H4 (cell line): ENCODE data around the gene RBM4B. TPM values are rescaled to one million over a fixed set of nuclear protein-coding genes. Genes with fewer than 3 reads are reported as not detected.
"Not testable (repeated sequence)": the region's sequence is repeated elsewhere in the genome, so short reads cannot be mapped to it uniquely, and the experiment has no call there.

Experiments used
- DNase-seq: peaks from one replicate; pipeline ENCODE4 v3.0.0-alpha.2; 2015; ENCODE audit warnings: low spot score
- total RNA-seq: library from RNA; depleted of rRNA; stranded (reverse); fragments of >200 nt; shearing (Covaris generic); gene quantifications from 2 replicates; pipeline ENCODE4 v1.2.3, GENCODE V29; 2014; rRNA removed

RBM4B gene, protein sequence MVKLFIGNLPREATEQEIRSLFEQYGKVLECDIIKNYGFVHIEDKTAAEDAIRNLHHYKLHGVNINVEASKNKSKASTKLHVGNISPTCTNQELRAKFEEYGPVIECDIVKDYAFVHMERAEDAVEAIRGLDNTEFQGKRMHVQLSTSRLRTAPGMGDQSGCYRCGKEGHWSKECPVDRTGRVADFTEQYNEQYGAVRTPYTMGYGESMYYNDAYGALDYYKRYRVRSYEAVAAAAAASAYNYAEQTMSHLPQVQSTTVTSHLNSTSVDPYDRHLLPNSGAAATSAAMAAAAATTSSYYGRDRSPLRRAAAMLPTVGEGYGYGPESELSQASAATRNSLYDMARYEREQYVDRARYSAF
- 31.2 and 46.5 TPM in 2 replicates for total RNA-seq

DNA sequence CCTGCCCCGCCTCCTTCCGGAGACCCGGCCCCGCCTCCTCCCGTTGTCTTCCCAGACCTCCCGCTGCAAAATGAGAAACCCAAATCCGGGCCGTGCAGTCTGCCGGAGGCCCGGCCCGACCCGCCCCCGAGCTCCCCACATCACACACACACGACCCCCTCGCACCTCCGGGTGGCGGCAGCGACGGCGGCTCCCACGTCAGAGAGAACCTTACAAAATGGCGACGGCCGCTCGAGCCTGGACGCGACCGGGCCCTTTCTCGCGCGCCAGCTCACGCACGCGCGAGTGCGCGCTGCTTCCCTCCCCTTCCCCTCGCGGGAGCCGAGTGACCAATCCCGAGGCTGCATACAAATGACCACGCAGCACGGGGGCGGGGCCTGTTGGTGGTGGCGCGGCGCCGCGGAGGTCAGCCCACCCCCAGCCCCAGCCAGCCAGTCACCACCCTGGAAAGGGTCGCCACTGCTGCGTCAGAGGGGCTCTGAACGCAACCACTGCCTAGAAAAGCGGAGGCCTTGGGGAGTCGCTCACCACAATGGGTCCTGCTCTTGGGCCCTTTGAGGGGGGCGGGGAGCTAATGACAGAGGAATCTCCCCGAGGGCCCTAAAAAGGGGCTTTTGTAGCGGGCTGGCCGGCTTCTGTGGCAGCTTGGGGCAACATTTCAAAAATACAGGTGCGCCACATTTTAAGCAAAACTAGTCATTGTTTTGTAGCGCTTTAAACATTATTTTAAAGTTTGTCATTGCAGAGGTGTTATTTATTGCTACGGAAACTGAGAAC lies at the start of gene RBM4B:
Gene RBM4B (minus strand): TSS at position 289 of the 777 bp plus-strand sequence. CDS start 808 bp downstream, outside the sequence.
- peak; percentile 92 for DNase-seq

DNA sequence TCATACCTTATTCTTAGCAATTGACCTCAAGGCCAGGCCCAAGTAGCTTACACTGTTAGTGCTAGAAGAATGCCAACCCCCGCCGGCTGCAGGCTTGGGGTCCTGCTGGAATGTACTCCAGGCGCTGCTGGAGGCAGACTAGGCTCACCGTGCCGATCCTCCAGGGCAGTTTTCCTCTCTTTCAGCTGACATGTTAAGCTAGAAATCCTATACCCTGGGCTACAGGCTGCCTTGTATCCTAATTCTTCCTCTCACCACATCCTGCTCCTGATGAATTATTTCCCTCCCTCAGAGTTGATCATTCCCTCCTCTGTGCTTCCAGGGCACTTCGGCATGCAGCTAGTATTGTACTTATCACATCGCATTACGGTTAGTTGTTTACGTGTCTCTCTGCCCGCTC lies 48.0 kb upstream of the RBM4B start:
- peak; percentile 54 for DNase-seq

DNA sequence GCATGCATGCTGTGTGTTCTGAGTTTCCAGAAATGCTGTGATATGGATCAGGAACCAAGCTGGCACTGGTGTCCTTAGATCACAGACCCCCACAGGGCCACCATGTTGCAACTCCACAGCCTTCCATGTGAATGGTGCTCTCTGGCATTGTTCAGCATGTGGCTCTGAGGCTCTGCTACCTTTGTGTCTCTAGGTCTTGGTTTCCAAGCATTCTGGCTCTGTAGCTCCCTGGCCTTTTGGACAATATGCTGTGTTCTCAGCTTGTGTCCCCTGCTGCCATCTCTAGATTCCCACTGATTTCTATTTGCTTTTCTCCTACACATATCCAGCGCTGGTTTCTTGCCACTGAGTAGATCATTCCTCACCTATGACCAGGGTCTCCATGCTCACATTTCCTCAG lies 47.4 kb upstream of the RBM4B start:
- DNase-seq: no peak

DNA sequence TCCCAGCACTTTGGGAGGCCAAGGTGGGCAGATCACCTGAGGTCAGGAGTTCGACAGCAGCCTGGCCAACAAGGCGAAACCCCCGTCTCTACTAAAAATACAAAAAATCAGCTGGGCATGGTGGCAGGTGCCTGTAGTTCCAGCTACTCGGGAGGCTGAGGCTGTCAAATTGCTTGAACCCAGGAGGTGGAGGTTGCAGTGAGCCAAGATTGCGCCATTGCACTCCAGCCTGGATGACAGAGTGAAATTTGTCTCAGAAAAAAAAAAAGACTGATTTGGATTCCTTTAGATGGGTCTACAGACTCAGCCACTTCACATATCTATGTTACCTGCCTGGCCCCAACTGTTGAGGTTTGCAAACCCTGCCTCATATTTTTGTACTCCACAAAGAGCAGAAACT lies 46.5 kb upstream of the RBM4B start:
- DNase-seq: not testable (repeated sequence)

DNA sequence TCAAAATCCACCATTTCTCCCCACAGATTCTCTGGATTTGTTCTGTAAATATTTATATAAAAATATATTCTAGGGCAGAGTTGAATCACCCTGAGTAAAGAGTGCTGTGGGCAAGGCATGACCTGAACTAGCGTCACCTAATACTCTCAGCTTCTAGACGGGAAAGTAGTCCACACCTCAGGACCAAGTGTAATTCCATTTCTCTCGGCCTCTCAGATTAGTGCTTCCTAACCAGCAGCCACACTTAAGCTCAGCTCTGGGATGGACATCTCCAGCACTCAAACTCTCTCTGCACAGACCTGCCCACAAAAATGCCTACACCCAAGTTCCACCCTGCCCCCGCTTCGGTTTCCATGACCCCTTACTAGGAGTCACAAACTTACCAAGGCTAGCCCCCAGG lies 46.0 kb upstream of the RBM4B start:
- no peak for DNase-seq

DNA sequence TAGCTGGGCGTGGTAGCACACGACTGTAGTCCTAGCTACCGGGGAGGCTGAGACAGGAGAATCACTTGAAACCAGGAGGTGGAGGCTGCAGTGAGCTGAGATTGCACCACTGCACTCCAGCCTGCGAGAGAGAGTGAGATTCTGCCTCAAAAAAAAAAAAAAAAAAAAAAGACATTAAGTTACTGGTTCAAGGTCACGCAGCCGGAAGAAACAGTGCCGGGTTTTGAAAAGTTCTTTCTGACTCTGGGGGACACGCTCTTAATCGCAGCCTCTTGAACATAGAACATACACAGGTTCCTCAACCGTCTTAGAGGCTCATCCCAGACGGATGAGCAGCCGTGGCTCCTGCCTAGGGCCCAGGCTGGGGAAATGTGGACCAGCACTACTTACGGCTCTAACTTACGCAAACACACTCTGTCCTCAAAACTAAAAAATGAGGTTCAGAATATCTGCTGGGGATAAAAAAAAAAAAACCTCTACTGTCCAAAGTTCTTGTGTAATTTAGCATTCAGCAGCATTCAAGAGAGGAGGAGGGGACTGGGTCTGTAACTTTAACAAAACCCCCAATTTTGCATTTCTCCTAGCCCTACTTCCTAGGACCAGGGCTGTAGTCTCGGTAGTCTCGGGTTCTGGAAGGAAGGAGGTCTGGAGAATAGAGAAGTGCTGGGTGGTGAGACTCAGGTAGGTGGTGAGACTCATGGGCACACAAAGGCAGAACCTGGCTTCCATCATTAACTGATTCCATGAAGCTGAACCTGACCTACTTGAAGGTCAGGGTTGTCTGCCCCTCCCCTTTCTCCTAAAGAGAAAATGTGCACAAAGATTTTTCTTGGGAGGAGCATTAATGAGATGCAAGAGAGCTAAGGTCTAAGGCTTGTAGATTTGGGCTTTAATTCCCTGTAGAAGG lies 45.3 kb upstream of the RBM4B start:
- DNase-seq: no peak

GRCh38 chr11:66721939-66722338 lies 44.3 kb upstream of the RBM4B start:
- no peak for DNase-seq

- DNase-seq: no peak
Measured at GRCh38 chr11:66720899-66721470, 43.3 kb upstream of the RBM4B start.

- peak; percentile 96 for DNase-seq
Measured at GRCh38 chr11:66720223-66720898, 42.7 kb upstream of the RBM4B start.

GRCh38 chr11:66719111-66719872 lies 41.6 kb upstream of the RBM4B start:
- no peak for DNase-seq

DNA sequence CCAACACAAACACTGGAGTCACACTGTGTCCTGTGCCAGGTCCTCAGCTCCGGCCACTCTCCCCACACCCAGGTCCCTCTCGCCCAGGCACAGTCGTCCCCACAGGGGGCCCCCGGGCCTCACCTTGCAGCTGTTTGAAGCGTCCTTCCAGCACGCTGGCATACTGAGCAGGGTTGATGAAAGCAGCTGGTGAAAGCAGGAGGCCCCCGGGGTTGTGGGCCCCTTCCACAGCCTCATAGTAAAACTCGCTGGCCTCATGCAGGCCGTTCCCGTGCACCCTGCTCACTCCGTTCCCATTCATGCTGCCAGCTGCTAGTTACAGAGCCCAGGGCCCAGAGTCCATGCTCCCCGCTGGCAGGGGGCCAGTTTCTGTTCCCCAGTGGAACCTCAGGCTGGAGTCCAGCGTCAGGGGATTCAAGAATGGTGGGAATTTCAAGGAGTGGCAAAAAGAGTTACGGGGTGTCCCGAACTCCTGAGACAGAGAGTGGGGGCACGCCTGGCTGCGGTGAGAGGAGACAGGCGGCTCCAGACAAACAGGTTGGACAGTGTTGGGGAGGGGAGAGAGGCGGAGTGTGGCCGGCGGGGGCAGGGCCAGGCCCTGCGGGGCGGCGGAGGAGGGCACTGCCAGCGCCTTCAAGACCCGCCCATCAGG lies 40.8 kb upstream of the RBM4B start:
- no peak for DNase-seq

GRCh38 chr11:66717925-66718319 lies 40.2 kb upstream of the RBM4B start:
- DNase-seq: no peak

DNA sequence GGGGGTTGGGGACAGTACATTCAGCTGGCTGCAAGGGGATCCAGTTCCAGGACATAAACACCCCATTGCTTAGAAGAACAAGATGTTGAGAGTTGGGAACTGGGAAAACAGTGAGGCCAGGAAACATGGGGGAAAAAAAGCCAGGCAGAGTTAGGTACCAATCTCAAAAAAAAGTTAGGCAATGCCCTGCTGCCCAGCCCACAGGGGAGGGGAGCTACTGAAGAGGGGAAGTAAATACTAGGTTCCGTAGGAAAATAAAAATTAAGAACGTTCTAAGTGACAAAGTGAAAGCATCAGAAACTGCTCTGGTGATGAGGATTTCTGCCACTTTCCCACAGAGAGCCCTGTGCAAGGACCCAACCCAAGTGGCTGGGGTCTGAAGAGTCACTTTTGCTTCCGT lies 39.3 kb upstream of the RBM4B start:
- no peak for DNase-seq

- DNase-seq: no peak
Measured at GRCh38 chr11:66715346-66716085, 37.8 kb upstream of the RBM4B start.

DNA sequence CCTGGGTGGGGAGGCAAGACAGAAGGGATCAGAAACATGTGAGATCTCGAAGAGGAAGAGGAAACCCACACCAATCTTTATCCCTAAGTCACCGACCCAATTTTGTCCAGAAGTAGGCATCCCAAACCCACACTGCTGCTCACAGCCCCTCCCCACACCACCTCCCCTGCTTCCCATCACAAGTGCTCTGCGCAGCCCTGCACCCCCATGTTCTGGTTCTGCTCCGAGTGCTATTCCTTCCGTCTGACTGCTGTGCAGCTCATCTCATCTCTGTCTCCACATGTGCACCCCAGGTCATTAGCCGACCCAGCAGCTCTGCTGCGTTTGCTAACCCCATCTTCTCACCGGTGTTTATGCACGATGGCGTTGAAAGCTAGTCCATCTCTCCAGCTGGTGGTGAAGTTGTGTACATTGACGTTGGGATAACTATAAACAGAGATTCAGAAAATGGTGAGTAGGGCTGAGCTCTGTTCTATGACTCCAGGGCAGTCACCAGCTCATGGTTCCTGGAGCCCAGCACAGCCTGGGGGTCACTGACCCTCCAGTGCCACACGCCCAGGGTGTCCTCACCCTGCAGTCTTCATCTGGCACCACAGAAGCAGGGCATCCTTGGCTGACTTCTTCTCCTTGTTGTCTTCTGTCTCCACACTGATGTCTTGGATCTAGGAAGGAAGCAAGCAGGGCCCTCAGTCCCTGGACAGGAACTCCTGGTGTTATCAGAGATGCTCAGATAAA lies 36.2 kb upstream of the RBM4B start:
- DNase-seq: no peak

- no peak for DNase-seq
Measured at GRCh38 chr11:66710384-66710930, 32.8 kb upstream of the RBM4B start.

DNA sequence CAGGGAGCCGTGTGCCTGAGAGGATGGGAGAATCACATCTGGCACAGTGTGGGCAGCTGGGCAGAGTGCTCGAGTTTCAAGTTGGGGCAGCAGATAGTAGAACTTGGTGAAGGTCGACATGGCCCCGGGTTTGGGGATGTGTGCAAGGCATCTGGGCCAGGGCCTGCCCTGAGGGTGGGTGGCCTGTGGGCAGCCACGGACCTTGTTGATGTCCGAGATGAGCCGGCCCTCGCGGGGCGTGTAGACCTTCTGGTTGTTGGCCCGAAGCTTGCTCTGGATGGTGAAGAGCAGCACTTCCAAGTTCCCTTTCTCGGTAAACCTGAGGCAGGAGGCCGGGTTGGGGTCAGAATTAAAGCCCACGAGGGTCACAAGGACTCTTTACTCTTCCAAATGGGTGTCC lies 31.0 kb upstream of the RBM4B start:
- no peak for DNase-seq

- DNase-seq: no peak
Measured at GRCh38 chr11:66708094-66708493, 30.4 kb upstream of the RBM4B start.
